HepG2 (cell line): Measurements from ENCODE around the gene MED10.

Source experiments
- ELK4 ChIP-seq: sonication (generic); formaldehyde crosslinking; IDR thresholded peaks from 2 replicates; pipeline ENCODE4 v1.9.0; 2021; ENCODE audit warnings: missing genetic modification reagents, borderline replicate concordance
- RAD21 ChIP-seq: fragments of 450-650 bp; formaldehyde crosslinking; IDR thresholded peaks from 2 replicates; pipeline ENCODE4 v1.5.0; 2020; ENCODE audit warnings: mild to moderate bottlenecking
- REST ChIP-seq, 2 experiments: IDR thresholded peaks; 2 replicates each; pipeline ENCODE4 v1.6.1; 2011 to 2012; ENCODE audit warnings: low read length in 2 of 2, borderline replicate concordance in 1 of 2, low read depth in 1 of 2, mild to moderate bottlenecking in 1 of 2, moderate library complexity in 1 of 2
- YY1 ChIP-seq: IDR thresholded peaks from 2 replicates; pipeline ENCODE4 v1.6.1; 2011; ENCODE audit warnings: low read length, low read depth, moderate library complexity, mild to moderate bottlenecking; ENCODE audit not compliant: insufficient read depth, insufficient replicate concordance
- ZBTB34 ChIP-seq: sonication (generic); formaldehyde crosslinking; IDR thresholded peaks from 2 replicates; pipeline ENCODE4 v1.8.0; 2022; ENCODE audit warnings: mild to moderate bottlenecking, missing genetic modification reagents

GRCh38 chr5:6370580-6370979, 7.8 kb downstream of the MED10 start:
- TF ChIP-seq ELK4 (CRISPR knock-in tag) (no peak), REST (IDR thresholded peaks at IDR 0.05; ENCODE audit: borderline replicate concordance in 1 of 2, low read depth in 1 of 2, low read length in 2 of 2) (no peak), RAD21 (no peak), YY1 (no peak), ZBTB34 (no peak)
